ENCODE measurements around the gene EPHA1.

- no peak for TF ChIP-seq CTCF (IDR thresholded peaks at IDR 0.05)
- no peak for TF ChIP-seq POLR2A (IDR thresholded peaks at IDR 0.05)
- TF ChIP-seq EP300 (IDR thresholded peaks at IDR 0.05) = no peak
Measured at GRCh38 chr7:143455491-143455890, 46.8 kb upstream of the EPHA1 start.

Data from tibial nerve (tissue), 4 donors.